ENCODE measurements around the gene SEC61A2. TPM values are rescaled to one million over a fixed set of nuclear protein-coding genes. Genes with fewer than 3 reads are reported as not detected.

SEC61A2 gene
- polyA plus RNA-seq, 3 donors: 0.30 to 3.4 (median 0.98) TPM

DNA sequence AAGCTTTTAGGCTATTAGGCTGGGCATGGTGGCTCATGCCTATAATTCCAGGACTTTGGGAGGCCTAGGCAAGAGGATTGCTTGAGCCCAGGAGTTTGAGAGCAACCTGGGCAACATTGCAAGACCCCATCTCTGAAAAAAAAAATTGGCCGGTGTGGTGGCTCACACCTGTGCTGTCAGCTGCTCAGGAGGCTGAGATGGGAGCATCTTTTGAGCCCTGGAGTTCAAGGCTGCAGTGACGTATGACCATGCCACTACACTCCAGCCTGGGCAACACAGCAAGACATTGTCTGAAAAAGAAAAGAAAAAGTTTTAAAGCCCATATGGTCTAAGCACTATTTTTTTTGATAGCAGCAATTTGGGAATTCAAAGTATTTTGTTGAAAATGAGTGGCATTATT is 15.8 kb upstream of the SEC61A2 start:
- intact Hi-C loops (cut with micrococcal nuclease): no loop called here

DNA sequence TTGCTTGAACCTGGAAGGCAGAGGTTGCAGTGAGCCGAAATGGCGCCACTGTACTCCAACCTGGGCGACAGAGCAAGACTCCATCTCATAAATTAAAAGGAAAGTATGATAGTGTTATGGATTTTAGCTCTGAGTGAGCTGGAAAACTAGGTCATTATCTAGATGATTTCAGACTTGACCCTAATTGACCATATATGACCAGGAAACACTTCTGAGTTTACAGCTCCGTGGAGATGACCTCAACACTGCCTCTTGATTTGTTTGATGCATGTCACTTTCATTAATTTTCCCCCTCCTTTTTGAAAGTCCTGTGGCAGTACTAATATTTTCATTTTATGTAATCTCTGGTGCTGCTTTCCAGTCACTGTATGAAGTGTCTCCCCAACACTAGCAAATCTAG is 7.8 kb upstream of the SEC61A2 start:
- no peak overlapping the region for H3K4me2 ChIP-seq (replicated peaks; ENCODE audit: extremely low read depth, low read length, poor library complexity, severe bottlenecking)
- no peak overlapping the region for H3K4me3 Mint-ChIP-seq
- intact Hi-C loops (cut with micrococcal nuclease): no loop called here
- no peak overlapping the region for H3K9ac ChIP-seq (ENCODE audit: insufficient read depth, low read length, poor library complexity, severe bottlenecking)
- WGBS (ENCODE audit: insufficient coverage): 93% methylated on average over 3 of the region's 4 CpGs
- no peaks in the 10 kb centered on the region for H3K27me3 ChIP-seq (ENCODE audit: control insufficient read depth in 2 of 2, insufficient read depth in 2 of 2, low read length in 2 of 2)
- H3K36me3 Mint-ChIP-seq: peaks cover 55 to 72% of the 10 kb centered on the region in 2 donors
- no peaks in the 10 kb centered on the region for H3K27me3 Mint-ChIP-seq (ENCODE audit: low read depth in 3 of 3)
- peaks cover 39 to 64% of the 10 kb centered on the region in 2 donors for H3K36me3 ChIP-seq (replicated peaks in 1 of 2; ENCODE audit: control insufficient read depth in 1 of 2, insufficient read depth in 2 of 2, low read length in 2 of 2)
- peaks cover 0 to 4% (median 1%) of the 10 kb centered on the region in 7 donors for H3K9me3 Mint-ChIP-seq
- H4K20me1 ChIP-seq (ENCODE audit: insufficient read depth, low read length): no peaks in the 10 kb centered on the region
- no peaks in the 10 kb centered on the region for H3K4me1 Mint-ChIP-seq
- no peak overlapping the region for H3K27ac ChIP-seq (ENCODE audit: low read depth in 1 of 2, low read length in 2 of 2)
- H3K9me3 ChIP-seq (replicated peaks in 1 of 2; ENCODE audit: control insufficient read depth in 1 of 2, insufficient read depth in 1 of 2, low read length in 2 of 2): no peaks in the 10 kb centered on the region
- H3K4me1 ChIP-seq (ENCODE audit: control insufficient read depth in 1 of 2, insufficient read depth in 2 of 2, low read length in 2 of 2): no peaks in the 10 kb centered on the region
- no peaks in the 10 kb centered on the region for H3K79me2 ChIP-seq (ENCODE audit: insufficient read depth, low read length)
- H2AFZ ChIP-seq (ENCODE audit: insufficient read depth, low read depth, low read length, poor library complexity, severe bottlenecking): no peak overlapping the region
- no peak overlapping the region for H3K27ac Mint-ChIP-seq
- TF ChIP-seq, protein P1, sequence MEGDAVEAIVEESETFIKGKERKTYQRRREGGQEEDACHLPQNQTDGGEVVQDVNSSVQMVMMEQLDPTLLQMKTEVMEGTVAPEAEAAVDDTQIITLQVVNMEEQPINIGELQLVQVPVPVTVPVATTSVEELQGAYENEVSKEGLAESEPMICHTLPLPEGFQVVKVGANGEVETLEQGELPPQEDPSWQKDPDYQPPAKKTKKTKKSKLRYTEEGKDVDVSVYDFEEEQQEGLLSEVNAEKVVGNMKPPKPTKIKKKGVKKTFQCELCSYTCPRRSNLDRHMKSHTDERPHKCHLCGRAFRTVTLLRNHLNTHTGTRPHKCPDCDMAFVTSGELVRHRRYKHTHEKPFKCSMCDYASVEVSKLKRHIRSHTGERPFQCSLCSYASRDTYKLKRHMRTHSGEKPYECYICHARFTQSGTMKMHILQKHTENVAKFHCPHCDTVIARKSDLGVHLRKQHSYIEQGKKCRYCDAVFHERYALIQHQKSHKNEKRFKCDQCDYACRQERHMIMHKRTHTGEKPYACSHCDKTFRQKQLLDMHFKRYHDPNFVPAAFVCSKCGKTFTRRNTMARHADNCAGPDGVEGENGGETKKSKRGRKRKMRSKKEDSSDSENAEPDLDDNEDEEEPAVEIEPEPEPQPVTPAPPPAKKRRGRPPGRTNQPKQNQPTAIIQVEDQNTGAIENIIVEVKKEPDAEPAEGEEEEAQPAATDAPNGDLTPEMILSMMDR (IDR thresholded peaks at IDR 0.05): no peak
- no peak overlapping the region for H3K4me3 ChIP-seq (replicated peaks in 1 of 3; ENCODE audit: low read depth in 2 of 3, low read length in 3 of 3)
- no peak for DNase-seq

More for the DNA sequence above, 15.8 kb upstream of the SEC61A2 start:
- no peak overlapping the region for H3K4me3 ChIP-seq (replicated peaks in 1 of 3; ENCODE audit: low read depth in 2 of 3, low read length in 3 of 3)
- Mint-ChIP-seq H3K4me3 (no peak overlapping the region), H3K9me3 (no peaks in the 10 kb centered on the region), H3K27me3 (ENCODE audit: low read depth in 3 of 3) (peaks cover 0 to 1% (median 0%) of the 10 kb centered on the region in 3 donors), H3K36me3 (peaks cover 33 to 66% of the 10 kb centered on the region in 2 donors), H3K4me1 (peaks cover 25% of the 10 kb centered on the region), H3K27ac (no peak overlapping the region)
- H3K4me2 ChIP-seq (replicated peaks; ENCODE audit: extremely low read depth, low read length, poor library complexity, severe bottlenecking): no peak overlapping the region
- TF ChIP-seq, protein P1 (IDR thresholded peaks at IDR 0.05): no peak
- no peaks in the 10 kb centered on the region for H3K9me3 ChIP-seq (replicated peaks in 1 of 2; ENCODE audit: control insufficient read depth in 1 of 2, insufficient read depth in 1 of 2, low read length in 2 of 2)
- H2AFZ ChIP-seq (ENCODE audit: insufficient read depth, low read depth, low read length, poor library complexity, severe bottlenecking): no peak overlapping the region
- no peak overlapping the region for H3K9ac ChIP-seq (ENCODE audit: insufficient read depth, low read length, poor library complexity, severe bottlenecking)
- peaks cover 18 to 68% of the 10 kb centered on the region in 2 donors for H3K36me3 ChIP-seq (replicated peaks in 1 of 2; ENCODE audit: control insufficient read depth in 1 of 2, insufficient read depth in 2 of 2, low read length in 2 of 2)
- no peaks in the 10 kb centered on the region for H3K27me3 ChIP-seq (ENCODE audit: control insufficient read depth in 2 of 2, insufficient read depth in 2 of 2, low read length in 2 of 2)
- DNase-seq: no peak
- no CpG with 5 or more reads among the region's 2 CpGs for WGBS (ENCODE audit: insufficient coverage)
- H3K4me1 ChIP-seq (ENCODE audit: control insufficient read depth in 1 of 2, insufficient read depth in 2 of 2, low read length in 2 of 2): peaks cover 19% of the 10 kb centered on the region in 2 donors
- no peaks in the 10 kb centered on the region for H4K20me1 ChIP-seq (ENCODE audit: insufficient read depth, low read length)
- H3K27ac ChIP-seq (ENCODE audit: low read depth in 1 of 2, low read length in 2 of 2): no peak overlapping the region
- no peaks in the 10 kb centered on the region for H3K79me2 ChIP-seq (ENCODE audit: insufficient read depth, low read length)

Measured in CD14-positive monocyte (primary cell).